NCI-H1436 (cell line): ENCODE measurements around the gene FAM53C.
"Not testable (repeated sequence)": the region's sequence is repeated elsewhere in the genome, so short reads cannot be mapped to it uniquely, and the experiment has no call there.

Experiments used
- DNase-seq: peaks from one replicate; lab custom pipeline; 2025; lab: John Stamatoyannopoulos, UW

Gene FAM53C

DNA sequence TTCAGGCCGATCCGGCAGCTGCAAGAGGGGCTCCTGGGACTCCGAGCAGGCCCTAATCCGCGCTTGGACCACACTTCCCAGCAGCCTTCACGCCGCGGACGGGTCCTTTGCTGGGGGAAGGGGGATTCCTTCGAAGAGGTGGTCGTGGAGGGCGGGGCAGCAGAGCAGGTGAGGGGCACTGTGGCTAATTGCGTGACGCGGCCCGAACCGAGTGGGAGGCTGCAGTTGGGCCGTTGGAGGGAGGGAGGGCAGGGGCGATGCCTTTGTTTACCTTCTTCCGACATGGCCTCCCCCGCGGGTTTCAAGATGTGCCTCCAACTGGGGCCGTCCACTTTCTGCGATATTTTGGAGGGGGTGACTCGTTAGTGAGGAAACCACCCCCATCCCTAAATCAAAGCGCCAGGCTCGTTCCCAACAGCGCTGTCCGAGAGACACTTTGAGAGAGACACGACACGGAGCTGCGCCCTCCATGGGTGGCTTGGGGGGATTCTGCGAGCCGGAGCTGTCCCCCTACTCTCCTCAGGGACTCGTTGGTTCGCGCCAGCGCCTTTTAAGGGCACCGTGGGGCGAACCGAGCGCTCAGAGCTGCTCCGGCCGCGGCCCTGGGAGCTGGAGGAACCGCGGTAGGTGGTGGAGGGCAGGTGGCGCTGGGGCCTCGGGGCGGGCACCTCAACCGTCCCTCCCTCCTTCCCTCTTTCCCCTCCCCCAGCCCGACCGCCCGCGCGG is at the start of gene FAM53C:
Gene FAM53C, plus strand, starts transcription at position 582 of the 726 bp plus-strand sequence. CDS start 3,070 bp downstream, outside the sequence.
- DNase-seq: peak; percentile 91

DNA sequence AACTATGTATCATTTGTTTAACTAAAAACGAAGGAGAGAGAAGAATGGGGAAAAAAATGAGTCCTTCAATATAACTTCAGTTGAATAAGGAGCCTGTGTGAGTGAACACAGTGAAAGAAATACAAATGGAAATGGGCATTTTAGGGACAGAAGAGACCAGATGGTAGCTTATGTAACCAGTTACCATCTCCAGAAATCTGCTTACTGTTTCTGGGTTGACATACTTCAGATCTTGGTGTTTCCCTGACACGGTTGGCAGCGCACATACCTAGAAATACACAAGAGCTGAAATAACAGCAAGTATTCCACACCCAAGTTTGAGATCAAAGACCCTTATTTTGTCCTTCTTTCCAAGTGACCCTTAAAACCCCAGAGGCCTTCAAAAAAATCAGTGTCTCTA is 48.8 kb upstream of the FAM53C start:
- DNase-seq: no peak

DNA sequence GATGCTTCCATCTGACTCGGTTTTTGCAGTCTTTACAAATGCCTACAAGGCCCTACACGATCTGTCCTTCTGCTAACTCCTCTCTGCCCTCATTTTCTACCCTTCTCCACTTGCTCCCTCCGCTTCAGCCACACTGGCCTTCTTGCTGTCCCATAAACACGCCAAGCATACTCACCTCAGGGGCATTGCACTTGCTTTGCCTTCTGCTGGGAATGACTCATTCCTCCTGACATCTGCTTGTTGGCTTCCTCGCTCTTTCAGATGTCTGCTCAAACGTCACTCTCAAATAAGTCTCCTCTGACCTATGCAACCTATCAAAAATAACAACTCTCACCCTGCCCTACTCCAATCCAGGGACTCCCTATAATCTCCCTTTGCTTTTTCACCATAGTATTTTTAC is 34.7 kb upstream of the FAM53C start:
- DNase-seq: no peak

DNA sequence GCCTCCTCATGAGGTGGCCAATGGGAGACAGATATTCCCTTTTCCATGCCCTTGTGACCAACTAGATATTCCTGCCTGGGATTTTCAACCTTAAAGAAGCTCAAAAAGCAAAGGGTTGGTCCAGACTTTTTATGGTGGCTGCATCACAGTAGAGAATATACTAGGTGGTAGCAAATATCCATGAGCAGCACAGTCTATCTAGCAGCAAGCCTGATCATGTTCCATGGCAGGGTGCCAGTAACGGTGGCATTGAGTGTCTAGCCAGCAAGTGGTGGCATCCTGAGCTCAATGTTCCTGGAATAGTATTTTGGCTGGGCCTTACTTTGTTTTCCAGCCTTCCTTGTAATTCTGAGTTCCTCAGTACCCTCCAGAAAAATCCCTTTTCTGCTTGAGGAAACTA is 32.3 kb upstream of the FAM53C start:
- DNase-seq: peak; percentile 64

DNA sequence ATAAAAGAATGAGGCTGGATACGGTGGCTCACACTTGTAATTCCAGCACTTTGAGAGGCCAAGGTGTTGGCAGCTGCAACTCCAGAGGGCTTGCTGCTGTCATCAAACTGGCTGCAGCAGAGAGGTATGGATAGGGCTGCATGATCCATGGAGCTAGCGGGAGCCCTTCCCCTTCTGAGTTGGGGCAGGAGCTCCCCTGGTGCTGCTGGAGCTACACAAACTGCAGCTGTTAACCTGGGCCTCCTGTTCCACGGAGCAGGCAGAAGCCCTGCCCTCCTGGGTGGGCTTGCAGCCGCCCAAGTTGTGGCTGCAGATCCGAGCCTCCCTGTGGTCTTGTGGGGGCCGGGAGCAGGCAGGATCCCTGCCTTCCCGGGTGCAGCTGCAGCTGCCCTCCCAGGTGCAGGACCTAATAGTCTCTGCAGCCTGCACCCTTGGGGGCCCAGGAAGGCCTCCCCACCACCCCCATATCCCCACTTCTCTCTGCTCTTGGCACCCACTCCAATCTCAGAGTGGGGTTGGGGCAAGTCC is 22.3 kb upstream of the FAM53C start:
- DNase-seq: no peak

DNA sequence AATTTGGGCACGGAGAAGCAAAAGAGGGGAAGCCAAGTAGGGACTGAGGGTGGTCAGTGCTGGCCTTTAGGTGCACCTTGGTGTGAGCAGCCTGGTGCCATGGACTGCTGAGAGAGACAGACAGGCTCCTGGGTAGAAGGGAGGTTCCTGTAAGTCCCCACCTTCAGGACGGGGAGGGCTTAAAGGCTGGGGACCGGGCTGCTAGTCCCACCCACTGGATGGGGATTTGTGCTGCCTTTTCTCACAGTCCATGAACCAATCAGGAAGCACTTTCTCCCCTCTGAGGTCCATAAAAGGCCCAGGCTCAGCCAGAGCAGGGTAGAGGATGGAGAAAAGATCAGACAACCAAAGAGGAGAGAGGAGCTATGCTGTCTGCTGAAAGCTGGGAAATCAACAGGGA is 21.7 kb upstream of the FAM53C start:
- no peak for DNase-seq

GRCh38 chr5:138318211-138318610 is 19.9 kb upstream of the FAM53C start:
- not testable (repeated sequence) for DNase-seq

DNA sequence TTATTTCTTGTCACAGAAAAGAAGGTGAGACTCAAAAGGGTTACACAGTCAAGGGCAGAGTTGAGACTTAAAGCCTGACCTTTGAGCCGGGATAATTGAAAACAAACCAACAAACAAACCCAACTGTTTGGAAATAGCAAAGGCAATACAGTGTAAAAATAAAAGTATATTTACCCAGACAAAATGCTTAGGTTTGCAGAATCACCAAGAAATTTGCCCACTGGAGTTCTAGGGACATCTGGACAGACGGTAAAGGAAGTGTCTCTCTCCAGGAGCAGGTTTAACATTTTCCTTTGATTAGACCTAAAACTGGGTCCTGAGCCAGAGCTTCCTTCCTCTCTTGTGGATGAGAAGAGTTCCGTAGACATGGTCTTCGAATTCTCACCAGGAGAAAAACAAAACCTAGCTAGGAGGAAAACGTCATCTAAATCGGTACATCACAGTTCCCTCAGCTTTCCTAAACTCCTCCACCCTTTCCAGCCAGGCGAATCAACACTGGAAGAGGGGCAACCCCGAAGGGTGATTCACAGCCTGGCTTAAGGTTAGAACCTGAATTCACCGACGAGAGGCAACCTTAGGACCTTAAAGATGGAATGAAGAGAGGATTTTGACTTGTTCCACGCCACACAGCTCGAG is 7.1 kb upstream of the FAM53C start:
- no peak for DNase-seq

GRCh38 chr5:138331449-138332368 is 6.4 kb upstream of the FAM53C start, which contains the start of gene CDC25C:
CDC25C (minus strand) TSS chr5:138331804; CDS start chr5:138331180, 624 bp downstream.
- DNase-seq: peak; percentile 99

GRCh38 chr5:138334867-138335447 is 3.1 kb upstream of the FAM53C start:
- no peak for DNase-seq

DNA sequence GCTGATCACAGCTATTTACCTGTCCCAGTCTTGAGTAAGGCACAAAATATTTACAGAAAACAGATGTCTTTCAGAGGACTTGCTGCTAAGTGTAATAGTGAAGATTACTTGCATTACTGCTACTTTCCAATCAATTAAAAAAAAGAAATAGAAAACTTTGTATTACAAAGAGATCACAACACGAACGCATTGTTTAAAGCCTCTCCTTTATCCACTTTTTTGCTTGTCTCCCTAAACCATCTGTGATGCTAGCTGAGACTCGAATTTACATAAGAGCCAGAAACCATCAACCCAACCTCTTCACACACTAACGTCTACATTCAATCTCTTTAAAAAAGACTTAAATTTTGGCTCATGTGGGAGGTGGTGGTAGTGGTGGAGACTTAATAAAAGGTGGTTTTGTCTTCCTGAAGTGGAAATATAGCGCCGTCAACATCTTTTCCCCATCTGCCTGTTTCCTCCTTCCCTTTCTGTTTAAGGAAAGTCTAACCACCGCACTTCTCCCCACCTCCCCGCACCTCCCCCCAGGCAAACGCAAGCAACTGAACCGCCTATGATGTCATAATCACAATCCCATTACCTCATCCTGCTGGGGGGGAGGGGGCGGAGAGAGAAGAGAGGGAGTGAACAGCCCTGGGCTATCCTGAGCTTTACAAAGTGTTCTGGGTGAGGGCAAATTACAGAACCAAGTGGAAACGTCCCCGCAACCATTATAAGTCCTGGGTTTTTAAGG is 948 bp upstream of the FAM53C start:
- peak; percentile 85 for DNase-seq

DNA sequence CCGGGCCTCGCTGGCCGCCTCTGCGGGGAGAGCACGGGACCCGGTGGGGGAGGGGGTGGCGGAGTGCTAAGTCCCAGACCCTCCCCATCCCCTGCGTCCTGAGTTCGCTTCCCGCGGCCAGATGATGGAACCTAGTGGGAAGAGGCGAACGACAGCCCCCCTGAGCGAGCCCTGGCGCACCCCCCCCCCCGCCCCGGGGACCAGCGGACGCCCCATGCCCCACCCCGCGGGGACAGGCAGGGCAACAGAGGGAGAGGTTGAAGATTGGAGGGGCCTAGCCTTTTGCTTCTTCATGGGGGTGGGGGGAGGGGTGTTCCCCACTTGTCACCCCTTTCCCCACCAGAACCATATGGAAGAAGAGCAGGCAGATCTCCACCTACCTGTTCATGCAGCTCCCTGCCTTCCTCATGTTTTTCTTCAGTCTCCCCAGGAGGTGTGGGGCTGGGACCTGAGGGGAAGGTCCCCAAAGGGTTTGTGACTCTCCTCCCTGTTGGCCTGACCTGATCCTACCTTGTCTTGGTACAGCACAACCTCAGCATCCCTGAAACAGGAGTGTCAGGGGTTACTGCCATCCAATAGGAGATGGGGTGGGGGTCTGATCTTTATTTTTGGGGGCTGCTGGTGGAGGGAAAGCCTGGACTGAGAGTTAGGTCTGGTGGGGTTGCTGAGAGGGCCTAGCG is 485 bp downstream of the FAM53C start:
- DNase-seq: no peak

DNA sequence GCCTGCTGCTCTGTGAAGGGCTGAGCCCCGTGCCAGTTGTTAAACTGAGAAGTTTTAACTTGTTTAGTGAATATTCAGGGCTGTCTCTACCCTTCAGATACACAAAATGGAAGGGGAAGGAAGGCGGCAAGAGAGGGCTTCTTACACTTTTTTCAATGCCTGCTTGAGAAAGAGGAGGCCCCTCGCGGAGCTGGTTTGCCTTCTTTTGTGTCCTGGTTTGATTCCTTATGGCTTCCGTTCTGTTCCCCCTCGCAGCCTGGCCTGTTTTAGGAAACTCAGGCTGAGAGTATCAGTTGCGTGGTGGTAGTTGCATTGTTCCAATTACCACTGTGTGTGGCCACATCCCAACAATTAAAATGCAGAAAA is 1.0 kb downstream of the FAM53C start:
- no peak for DNase-seq

- DNase-seq: no peak
Measured at GRCh38 chr5:138339464-138339863, 1.4 kb downstream of the FAM53C start.

DNA sequence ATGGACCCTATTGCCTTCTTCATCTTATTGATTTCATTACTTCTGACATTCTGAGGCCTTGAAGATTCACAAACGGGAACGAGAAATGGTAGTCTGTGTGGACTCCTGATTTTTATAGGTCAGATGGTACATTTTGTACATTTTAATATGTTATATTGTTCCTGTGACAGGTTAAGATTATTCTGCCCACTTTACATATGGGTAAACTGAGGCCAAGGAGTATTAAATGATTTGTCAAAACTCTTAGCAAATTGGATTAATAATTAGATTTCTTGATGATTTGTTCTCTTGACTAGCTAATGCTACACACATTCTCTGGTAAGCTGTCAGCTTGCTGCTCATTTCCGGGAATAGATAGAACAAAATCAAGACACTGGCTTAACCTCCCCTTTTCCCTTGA is 1.9 kb downstream of the FAM53C start:
- DNase-seq: no peak

DNA sequence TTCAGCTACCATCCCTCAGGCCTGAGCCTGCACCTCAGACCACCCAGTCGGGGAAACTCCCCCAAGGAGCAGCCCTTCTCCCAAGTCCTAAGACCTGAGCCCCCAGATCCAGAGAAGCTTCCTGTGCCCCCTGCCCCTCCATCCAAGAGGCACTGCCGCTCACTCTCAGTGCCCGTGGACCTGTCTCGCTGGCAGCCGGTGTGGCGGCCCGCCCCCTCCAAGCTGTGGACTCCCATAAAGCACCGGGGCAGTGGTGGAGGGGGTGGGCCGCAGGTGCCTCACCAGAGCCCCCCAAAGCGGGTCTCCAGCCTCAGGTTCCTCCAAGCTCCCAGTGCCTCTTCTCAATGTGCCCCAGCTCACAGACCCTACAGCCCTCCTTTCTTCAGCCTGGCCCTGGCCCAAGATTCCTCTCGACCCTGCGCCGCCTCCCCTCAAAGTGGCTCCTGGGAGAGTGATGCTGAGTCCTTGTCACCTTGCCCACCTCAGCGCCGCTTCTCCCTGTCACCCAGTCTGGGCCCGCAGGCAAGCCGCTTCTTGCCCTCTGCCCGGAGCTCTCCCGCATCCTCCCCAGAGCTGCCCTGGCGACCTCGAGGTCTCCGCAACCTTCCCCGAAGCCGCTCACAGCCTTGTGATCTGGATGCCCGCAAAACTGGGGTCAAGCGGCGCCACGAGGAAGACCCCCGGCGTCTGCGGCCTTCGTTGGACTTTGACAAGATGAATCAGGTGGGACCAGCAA is 7.0 kb downstream of the FAM53C start:
- DNase-seq: no peak

- DNase-seq: no peak
Measured at GRCh38 chr5:138346889-138347288, 8.8 kb downstream of the FAM53C start.

- no peak for DNase-seq
Measured at GRCh38 chr5:138349852-138350562, 11.9 kb downstream of the FAM53C start.

DNA sequence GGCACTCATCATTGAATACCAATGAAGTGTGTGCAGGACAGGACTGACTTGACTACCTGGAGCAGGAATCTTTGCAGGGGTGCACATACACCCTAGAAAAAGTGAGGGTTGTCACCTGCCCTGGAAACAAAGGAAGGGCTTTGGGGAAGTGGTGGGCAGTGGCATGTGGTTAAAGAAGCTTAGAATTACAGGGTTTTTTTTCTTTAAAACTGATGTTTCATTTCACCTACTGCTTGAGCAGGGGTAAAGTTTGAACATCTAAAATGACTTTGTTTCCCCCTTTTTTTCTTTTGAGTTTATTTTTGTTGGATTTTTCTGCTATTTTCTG is 12.5 kb downstream of the FAM53C start:
- no peak for DNase-seq

DNA sequence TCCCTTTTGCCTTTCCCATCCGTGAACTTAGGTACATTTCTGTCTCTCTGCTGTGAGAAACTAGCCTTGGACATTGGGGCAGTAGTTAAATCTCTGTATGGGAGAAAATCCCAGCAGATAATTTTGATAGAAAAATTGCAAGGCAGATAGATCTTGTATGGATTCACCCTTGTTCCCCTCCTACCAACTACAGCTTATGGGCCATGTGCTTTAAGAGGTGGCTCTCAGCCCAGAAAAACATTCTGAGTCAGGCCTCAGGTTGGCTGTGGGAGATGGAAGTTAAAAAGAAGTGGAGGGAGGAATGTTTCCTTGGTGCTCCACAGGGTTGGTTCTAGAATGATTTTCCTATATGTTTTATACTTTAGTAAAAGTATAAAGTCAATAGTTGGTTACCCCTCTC is 13.0 kb downstream of the FAM53C start:
- no peak for DNase-seq
